GM18870 (cell line): ENCODE measurements around the gene TMEM145.
"Not testable (repeated sequence)": the region's sequence is repeated elsewhere in the genome, so short reads cannot be mapped to it uniquely, and the experiment has no call there.

Source experiments
- ATAC-seq: cut with Tn5 transposase; IDR thresholded peaks from one replicate; pipeline ENCODE4 v1.9.1; 2021; ENCODE audit warnings: moderate library complexity; ENCODE audit not compliant: unreplicated experiment

The TMEM145 gene

DNA sequence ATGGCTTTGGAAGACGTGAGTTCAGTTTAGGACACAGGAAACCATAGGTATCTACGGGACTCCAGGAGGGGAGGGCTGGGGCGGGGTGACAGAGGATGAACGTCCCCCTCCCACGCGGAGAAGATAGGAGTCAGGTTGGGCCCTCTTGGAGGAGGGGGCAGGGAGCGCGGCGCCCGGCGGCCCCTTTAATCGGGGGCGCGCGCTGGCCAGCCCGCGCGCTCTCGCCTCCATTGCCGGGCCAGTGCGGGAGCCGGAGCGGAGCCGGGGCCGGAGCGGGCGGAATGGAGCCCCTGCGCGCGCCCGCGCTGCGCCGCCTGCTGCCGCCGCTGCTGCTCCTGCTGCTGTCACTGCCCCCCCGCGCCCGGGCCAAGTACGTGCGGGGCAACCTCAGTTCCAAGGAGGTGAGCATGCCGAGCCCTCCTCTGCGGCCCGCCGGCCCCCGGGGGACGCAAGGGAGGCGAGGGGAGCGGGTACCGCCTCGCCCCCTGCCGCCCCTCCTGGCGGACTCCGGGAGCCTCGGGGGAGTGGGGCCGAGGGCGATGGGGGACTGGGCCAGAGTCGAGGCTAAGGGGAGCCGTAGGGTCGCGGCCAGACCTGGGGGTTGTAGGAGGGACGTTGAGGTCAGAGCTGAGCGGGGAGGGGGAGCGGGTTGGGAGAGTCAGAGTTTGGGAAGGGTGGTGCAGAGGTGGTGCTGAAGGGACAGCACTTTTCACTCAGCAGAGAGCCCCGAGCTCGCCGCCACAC is at the start of gene TMEM145:
Gene TMEM145 (plus strand): TSS at position 214 of the 744 bp plus-strand sequence. CDS start 68 bp downstream, at position 282.
- no peak for ATAC-seq

DNA sequence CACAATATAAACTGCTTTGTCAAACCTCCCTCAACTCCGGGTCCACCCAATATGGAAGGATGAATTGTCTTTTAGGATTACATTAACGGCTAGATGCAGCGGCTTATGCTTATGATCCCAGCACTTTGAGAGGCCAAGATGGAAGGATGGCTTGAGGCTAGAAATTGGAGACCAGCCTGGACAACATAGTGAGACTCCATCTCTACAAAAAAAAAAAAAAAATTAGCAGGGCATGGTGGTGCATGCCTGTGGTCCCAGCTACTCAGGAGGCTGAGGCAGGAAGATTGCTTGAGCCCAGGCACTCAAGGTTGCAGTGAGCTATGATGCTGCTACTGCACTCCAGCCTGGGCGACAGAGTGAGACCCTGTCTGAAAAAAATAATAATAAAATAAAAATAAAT is 47.0 kb upstream of the TMEM145 start:
- not testable (repeated sequence) for ATAC-seq

DNA sequence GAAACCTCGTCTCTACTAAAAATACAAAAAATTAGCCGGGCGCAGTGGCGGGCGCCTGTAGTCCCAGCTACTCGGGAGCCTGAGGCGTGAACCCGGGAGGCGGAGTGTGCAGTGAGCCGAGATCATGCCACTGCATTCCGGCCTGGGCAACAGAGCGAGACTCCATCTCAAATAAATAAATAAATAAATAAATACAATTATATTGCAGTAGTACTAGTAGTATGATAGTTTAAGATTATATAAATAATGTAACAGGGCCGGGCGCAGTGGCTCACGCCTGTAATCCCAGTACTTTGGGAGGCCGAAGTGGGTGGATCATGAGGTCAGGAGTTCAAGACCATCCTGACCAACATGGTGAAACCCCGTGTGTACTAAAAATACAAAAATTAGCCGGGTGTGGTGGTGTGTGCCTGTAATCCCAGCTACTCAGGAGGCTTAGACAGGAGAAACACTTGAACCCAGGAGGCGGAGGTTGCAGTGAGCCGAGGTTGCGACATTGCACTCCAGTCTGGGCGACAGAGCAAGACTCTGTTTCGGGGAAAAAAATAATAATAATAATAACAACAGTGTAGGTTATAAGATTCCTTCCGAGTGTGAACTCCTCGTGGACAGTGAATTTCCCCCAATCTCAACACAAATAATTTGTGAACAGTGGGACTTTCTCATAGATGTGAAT is 46.0 kb upstream of the TMEM145 start:
- not testable (repeated sequence) for ATAC-seq

DNA sequence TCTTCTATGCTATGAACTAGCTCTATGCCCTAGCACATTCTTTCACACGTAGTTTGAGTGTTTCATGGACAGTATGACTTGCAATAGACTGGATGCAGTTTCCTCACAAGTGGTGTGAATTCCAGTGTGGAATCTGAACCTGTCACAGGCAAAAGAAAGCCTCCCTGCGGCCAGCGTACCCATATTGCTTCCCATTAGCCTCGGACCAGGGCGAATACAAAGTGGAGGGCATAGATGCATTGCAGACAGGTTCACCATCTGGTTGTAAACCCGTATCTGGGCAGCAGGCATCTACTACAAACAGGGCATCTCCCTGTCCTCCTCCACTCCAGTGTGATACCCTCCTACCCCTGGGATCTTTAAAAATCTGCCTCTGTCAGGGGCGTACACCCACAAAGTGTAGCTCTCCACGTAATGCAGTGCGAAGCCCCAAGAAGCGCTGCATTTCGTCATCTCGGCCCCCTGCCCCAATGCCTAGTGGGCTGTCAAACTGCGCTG is 45.4 kb upstream of the TMEM145 start:
- no peak for ATAC-seq

DNA sequence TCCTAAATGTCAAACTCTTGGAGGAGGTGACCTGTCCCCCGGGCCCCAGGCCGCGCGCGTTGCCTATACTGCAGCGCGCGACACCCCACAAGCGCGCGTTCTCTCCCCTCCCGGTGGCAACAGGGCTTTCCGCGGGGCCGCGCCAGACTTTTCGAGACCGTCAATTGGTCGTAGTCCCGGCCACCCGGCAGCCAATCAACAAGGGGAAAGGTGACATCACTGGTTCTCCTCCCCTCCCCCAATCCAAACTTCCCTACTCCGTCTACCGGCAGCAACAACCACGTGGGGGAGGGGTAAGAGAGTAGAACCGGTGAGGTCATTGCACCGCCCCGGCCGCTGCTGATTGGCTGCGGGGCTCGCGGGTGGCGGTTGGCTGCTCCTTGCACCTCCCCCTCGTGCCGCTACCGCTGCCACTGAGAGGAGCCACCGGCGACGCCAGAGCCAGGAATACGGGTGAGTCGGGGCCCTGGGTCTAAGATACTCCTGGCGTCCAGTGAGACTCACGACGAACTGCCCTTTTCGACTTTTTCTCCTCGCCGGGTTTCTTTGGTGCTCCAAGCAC is 44.9 kb upstream of the TMEM145 start:
- ATAC-seq, result peak; percentile 42

DNA sequence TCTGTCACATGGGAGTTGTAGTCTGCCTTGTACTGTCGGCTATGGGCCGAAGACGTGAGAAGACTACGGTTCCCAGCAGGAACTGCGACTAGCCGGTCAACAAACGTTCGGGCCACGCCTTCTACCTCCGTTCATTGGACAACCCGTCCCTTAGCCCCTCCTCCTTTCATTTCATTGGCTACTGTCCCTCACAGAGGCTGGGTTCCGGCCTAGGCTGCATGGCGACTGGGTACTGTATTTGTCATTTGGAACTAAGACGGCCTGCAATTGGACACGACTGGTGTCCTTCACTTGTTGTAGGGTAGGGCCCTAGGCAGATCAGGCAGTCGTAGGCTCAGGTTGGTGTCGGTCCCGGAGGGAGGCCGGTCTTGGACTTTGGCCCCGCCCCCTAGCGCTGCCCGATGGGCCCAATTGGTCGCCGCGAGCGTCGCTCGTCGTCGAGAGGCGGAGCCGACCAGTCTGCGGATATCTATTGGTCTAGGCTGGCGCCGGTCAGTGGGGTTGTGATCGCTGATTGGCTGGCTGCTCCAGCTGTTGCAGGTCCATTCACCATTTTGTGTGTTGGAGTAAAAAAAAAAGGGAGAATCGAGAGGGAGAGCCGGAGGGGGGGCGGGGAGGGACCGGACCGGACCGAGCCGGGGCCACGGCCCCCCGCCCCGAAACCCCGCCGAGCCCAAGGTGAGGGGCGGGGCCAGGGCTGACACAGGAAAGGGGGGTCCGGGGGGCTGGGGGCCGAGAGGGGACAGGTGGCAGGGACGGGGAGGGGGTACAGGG is 44.2 kb upstream of the TMEM145 start, which contains the start of gene CIC:
Gene CIC (plus strand): TSS at position 549 of the 774 bp plus-strand sequence. CDS start 2,532 bp downstream, outside the sequence.
- peak; percentile 77 for ATAC-seq

DNA sequence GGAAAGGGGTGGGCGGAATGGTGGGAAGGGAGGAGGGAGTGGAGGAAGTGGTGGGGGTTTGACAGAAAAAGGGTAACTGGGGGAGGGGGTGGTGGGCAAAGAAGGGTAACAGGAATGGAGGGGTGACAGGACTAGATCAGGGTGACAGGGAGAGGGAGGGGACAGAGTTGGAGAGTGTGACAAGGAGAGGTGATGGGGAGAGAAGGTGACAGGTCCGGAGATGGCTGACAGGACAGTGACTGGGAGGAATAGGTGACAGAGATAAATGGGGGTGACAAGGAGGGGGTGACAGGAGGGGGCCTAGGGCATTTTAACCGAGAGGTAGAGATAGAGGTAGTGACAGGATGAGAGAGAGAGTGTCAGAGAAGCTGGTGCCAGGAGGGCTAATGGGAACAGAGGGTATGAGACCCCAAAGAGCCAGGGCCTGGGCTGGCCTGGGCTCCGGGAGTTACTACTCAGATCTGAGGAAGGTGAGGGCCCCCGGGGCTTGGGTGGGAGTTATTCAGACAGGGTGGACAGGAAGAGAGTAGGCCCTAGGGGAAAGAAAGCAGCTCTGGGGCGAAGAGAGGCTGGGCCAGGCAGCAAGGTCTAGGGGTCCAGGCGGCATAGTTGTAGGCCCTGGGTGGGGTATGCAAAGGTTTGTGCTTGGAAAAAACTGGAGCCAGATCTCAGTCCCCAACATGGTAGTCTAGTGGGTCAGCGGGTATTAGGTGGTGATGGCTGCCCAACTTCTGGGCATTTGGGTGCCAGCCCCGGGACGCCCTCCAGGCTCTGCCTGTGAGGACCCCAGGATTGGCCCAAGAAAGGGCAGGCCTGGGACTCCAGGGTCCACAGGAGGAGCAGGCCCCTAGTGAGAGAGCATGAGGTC is 43.4 kb upstream of the TMEM145 start:
- ATAC-seq, result no peak

DNA sequence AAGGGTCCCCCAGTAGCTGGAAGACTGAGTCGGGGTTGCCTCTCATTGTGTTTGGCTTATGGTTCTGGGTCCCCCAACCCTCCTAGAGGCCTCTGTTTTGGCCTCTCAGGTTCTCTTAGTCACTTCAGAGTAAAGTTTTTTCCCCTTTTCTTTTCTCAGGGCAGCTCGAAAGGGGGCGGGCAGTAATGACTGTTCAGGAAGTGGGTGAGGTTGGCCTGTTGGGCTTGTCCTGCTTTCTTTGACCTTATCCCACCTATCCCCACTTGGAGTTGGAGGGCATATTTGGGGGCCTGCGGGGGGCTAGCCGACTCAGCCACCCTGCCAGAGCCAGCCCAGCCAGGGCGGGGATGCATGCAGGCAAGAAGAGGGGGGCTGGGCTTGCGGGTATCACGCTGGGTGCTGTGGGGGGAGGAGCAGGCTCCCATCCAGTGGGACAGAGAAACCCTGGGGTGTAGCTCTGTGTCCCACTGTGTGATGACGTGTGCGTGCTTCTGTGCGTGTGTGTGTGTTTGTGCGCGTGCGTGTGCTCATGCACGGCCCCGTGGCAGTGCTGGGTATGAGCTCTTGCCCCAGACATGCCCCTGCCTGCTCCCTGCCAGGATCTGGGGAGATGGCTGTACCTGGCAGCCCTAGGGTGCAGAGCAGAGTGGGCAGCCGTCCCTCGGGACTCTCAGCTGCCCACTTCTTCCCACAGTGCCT is 42.6 kb upstream of the TMEM145 start:
- ATAC-seq, result no peak

DNA sequence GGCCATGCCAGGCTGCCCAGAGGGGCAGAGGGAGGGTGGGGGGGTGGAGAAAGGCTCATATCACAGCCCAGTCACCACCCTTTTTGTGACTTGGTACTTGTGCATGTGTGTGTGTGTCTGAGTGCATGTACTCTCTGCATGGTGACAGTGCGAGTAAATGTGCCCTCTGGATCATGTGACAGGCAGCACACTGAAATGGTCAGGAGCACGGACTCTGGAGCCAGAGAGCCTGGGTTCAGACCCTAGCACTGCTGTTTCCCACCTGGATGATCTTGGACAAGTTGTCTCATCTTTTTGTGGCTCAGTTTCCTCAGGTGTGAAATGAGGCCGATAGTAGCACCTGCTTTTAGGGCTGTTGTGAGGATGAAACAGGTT is 42.1 kb upstream of the TMEM145 start:
- no peak for ATAC-seq

DNA sequence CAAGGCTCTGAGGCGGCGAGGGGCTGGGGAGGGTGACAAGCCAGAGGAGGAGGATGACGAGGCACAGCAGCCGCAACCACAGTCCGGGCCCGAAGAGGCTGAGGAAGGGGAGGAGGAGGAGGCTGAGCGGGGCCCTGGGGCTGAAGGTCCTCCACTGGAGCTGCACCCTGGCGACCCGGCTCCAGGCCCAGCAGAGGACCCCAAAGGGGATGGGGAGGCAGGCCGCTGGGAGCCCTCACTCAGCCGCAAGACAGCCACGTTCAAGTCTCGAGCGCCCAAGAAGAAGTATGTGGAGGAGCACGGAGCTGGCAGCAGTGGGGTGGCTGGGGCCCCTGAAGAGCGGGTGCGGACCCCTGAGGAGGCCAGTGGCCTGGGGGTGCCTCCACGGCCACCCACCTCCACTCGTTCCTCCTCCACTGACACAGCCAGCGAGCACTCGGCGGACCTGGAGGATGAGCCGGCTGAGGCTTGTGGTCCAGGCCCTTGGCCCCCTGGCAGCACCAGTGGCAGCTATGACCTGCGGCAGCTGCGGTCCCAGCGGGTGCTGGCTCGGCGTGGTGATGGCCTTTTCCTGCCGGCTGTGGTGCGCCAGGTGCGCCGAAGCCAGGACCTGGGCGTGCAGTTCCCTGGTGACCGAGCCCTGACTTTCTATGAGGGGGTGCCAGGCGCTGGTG is 41.1 kb upstream of the TMEM145 start:
- no peak for ATAC-seq

DNA sequence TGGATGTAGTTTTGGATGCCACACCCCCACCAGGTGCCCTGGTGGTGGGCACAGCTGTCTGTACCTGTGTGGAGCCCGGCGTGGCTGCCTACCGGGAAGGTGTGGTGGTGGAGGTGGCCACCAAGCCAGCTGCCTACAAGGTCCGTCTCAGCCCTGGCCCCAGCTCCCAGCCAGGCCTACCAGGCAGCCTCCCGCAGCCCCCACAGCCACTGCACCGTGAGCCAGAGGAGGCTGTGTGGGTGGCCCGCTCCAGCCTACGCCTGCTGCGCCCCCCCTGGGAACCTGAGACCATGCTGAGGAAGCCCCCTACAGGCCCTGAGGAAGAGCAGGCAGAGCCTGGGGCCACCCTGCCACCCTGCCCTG is 40.6 kb upstream of the TMEM145 start:
- ATAC-seq, result no peak

DNA sequence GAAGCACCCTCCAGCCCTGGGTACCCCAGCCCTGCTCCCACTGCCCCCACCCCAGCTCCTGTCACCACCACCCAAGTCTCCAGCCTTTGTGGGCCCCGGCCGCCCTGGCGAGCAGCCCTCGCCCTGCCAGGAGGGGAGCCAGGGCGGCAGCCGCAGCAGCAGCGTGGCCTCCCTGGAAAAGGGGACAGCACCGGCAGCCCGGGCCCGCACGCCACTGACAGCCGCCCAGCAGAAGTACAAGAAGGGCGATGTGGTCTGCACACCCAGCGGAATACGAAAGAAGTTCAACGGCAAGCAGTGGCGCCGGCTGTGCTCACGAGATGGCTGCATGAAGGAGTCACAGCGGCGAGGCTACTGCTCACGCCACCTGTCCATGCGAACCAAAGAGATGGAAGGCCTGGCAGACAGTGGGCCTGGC is 40.1 kb upstream of the TMEM145 start:
- no peak for ATAC-seq

DNA sequence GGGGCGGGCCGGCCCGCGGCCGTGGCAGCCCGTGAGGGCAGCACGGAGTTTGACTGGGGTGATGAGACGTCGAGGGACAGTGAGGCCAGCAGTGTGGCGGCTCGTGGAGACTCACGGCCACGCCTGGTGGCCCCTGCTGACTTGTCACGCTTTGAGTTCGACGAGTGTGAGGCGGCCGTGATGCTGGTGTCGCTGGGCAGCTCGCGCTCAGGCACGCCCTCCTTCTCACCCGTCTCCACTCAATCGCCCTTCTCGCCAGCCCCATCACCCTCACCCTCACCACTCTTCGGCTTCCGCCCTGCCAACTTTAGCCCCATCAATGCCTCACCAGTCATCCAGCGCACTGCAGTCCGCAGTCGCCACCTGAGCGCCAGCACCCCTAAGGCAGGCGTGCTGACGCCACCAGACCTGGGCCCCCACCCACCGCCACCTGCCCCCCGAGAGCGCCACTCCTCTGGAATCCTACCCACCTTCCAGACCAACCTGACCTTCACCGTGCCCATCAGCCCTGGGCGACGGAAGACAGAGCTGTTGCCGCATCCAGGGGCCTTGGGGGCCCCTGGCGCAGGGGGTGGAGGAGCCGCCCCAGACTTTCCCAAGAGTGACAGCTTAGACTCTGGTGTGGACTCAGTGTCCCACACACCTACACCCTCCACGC is 39.6 kb upstream of the TMEM145 start:
- no peak for ATAC-seq

DNA sequence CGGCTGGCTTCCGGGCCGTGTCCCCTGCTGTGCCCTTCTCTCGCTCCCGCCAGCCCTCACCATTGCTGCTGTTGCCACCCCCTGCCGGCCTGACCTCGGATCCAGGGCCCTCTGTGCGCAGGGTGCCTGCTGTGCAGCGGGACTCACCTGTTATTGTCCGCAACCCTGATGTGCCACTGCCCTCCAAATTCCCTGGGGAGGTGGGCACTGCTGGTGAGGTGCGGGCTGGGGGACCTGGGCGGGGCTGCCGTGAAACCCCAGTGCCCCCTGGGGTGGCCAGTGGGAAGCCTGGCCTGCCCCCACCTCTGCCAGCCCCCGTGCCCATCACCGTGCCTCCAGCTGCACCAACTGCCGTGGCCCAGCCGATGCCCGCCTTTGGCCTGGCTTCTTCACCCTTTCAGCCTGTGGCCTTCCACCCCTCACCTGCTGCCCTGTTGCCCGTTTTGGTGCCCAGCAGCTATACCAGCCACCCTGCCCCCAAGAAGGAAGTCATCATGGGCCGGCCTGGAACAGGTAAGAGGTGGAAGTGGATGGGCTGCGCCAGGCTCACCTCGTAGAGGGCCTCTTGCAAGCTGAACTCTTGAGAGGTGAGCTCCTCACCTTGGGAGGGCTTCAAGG is 38.9 kb upstream of the TMEM145 start:
- no peak for ATAC-seq

DNA sequence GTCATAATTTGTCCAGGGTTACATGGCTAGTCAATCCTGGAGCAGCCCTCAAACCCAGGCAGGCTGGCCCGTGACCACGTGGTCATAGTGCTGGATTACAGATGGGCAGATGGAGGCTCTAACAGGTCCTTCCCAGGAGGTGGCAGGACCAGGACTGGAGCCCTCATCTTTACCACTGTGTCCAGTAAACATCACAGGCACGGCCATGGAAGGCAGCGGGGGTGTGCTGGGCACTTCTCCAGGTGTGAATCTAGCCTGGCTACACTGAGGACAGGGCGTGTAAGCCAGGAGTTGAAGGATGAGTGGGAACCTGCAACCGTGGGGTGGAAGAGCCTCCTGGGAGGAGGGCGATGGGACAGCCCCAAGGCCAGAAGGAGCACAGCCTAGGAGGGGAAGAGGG is 38.0 kb upstream of the TMEM145 start:
- no peak for ATAC-seq

DNA sequence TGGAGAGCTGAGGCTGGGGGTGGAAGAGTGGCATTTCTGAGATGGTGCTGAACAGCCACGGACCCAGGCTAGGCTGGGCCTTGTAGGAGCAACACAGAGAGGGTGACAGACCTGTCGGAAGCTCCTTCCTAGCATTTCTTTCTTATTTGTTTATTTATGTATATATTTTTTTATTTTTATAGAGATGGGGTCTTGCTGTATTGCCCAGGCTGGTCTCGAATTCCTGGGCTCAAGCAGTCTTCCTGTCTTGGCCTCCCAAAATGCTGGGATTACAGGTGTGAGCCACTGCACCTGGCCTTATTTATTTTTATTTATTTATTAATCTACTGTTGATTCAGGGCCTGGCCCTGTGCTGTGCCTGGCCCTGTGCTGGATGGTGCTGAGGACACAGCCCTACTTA is 37.6 kb upstream of the TMEM145 start:
- ATAC-seq, result no peak

DNA sequence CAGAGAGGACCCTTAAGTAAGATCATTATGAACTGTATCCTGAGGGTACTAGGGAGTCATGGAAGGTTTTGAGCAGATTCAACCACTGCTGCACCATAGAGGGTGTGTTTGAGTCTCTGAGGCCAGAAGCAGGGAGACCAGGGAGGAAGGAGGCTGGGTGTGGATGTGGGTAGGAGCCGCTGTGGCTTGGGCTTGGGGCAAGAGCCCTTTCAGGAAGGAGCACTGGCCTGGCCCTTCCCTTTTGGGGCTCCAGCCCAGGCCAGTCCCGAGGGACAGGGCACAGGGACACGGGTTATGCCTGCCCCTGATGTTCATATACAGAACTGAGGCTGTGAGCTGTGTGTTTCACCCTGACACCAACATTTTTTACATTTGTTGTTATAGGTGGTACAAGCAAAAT is 36.8 kb upstream of the TMEM145 start:
- ATAC-seq, result no peak

DNA sequence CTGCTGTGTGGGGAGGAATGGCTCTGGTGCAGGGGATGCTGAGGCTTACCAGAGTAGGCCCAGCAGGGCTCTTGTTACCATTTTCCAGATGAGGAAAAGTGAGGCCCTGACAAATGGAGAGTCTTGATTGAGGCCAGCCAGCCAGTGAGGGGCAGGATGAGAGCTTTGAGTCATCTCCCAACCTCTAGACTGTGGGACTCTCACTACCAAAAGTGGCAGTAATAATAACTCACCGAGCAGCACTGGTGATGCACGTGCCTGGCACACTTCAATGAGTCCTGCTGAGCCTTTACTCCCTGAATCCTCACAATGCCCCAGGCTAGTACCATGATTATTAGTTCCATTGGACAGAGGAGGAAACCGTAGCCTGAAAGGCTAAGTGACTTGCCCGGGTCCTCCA is 36.3 kb upstream of the TMEM145 start:
- no peak for ATAC-seq
